Effector CD4-positive, alpha-beta T cell (primary cell): Measurements from ENCODE around the gene RXRA.

ENCODE experiments used
- DNase-seq: peaks from one replicate; pipeline ENCODE4 v3.0.0-alpha.2; 2020

Gene RXRA

DNA sequence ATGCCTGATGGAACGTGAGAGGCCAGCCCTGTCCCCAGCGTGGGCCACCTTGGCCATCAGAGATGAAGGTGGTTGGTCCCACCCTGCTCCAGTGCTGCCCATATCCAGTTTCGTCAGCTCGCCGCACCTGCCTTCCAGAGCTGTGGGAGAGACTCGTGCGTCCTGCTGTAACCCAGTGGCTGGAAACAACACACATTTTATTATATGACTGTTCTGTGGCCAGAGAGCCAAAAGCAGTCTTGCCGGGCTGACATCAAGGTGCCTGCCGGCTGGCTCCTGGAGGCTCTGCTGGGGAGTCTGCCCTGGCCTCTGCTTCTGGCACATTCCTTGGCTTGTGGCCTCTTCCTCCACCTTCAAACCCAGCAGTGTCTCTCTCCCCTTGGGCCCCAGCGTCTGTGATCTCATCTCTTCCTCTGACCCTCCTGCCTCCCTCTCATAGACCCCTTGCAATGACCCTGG lies 94.7 kb downstream of the RXRA start:
- DNase-seq, result no peak

DNA sequence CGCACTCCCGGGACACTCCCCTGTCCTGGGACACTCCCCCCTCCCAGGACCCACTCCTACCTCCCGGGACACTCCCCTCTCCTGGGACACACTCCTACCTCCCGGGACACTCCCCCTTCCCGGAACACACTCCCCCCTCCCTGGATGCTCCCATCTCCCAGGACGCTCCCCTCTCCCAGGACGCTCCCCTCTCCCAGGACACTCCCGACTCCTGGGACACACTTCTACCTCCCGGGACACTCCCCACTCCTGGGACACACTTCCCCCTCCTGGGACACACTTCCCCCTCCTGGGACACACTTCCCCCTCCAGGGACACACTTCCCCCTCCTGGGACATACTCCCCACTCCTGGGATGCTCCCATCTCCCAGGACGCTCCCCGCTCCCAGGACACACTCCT lies 95.6 kb downstream of the RXRA start:
- DNase-seq, result no peak

DNA sequence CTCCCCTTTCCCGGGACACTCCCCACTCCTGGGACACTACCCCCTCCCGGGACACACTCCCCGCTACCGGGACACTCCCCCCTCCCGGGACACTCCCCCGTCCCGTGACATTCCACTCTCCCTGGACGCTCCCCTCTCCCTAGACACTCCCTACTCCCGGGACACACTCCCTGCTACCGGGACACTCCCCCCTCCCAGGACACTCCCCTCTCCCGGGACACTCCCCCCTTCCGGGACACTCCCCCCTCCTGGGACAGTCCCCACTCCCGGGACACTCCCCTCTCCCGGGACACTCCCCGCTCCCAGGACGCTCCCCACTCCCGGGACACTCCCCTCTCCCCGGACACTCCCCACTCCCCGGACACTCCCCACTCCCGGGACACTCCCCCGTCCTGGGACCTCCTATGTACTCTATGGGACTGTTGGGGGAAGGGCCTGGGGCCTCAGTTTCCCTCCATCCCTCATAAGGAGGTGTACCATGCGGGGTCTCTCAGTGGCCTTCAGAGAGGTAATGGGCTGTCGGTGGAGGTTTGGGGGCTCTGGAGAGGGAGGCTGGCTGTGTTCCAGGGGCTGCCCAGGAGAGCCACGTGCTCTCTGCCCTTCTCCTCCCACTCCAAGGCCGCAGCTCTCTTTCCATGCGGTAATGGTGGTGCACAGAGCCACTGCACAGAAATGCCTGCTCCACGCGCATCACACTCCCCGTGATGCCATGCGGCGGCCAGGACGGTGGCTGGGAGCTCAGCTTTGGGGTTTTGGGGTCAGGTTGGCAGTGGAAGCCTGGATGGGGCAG lies 96.2 kb downstream of the RXRA start:
- DNase-seq, result no peak

DNA sequence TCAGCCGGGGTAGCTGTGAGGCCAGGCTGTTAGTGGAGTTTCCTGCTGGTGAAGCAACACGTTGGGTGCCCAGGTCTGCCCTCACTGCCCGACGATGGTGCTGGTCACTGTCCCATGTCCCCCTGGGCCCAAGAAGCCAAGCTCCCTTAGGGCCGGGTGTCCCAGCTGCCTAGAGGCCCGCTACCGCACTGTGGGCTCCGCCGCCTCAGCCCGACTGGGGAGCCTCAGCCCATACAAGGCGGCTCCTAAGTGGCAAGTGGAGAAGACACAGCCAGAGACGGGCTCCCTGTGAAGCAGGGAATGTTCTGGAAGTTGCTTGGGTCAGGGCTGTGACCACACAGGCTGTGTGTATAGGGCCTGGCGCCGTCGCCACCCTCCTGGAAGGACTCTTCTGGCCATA lies 96.9 kb downstream of the RXRA start:
- no peak for DNase-seq

DNA sequence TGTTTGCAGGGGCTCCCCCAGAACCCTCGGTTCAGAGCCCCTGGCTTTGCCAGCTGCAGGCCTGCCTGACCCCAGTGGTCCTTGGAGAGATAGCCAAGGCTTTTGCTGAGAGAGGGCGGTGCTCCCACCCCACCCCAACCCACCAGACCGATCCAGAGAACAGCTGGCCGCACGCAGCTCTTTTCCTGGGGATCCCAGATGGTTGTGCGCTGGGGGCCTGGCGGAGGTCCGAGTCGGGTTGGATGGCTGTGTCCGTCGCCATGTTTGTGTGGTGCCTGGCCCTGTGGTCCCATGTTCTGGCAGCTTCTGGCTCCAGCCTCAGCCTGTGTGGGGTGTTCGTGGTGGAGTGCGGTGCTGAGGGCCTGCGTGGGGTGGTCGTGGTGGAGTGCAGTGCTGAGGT lies 97.5 kb downstream of the RXRA start:
- no peak for DNase-seq

DNA sequence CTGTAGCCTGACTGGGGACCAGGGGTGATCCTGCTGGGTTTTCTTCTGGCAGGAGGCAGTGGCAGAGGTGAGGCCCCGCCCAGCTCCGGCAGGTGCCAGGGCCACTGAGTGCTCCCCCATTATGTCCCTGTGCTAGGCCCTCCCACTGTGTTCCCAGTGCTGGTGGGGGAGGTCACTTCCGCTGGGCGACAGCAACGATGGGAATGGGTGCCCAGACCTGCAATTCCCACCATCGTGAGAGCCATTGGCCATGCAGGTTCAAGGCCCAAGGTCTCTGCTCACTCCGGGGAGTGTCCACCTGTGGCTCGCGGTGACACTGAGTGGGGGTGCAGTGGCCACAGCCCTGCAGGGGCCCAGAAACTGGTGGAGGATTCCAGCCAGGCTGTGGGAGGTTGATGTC lies 98.6 kb downstream of the RXRA start:
- no peak for DNase-seq

DNA sequence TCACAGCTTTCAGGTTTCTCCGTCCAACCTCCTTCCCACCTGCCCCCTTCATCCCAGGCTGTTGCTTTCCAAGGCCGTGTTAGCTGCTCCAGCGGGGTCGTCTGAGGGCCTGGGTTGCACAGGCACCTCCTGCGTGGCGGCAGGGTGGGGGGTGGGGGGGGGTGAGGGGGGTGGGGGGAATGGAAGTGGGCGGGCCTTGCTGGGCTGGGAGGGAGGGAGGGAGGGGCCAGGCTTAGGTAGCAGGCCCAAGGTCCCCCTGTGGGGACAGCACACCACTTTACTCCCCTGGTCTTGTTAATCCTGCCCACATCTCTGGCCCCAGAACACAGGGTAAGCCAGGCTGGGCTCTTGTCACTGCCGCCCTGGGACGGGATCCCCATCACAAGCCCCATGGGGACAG lies 99.1 kb downstream of the RXRA start:
- no peak for DNase-seq

DNA sequence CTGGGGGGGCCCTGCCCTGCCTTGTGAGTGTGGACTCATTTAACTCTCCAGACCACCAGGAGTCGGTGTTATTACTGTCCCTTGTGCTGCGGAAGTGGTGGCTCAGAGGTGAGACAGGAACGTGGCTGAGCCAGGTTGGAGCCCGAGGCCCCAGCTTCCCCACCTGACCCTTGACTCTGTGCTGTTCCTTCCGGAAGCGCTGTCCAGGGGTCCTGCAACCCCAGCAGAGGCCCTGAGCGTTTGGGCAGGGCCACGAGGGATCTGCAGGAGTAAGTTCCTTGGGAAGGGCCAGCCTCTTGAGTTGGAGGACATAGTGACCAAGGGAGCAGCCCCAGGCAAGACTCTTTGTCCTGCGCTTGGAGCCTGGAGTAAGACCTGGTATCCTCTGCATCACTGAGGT lies 99.6 kb downstream of the RXRA start:
- no peak for DNase-seq

DNA sequence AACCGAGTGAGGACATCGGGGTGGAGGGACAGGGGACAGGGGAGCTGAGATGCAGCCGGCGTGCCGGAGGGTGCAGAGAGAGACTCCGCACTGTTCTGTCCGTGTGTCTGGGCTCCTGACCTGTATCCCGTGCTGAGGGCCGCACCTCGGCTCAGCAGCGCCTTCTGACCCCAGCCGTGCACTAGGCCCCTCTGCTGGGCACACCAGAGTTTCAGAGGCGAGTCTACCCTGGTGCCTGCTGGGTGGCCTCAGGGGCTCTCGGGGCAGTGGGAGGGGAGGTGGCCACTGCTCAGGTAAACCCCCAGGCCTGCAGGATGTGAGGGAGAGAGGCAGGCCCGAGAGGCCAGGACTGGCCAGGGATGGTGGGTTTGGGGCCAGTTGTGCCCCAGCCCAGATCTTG lies 100.2 kb downstream of the RXRA start:
- no peak for DNase-seq

DNA sequence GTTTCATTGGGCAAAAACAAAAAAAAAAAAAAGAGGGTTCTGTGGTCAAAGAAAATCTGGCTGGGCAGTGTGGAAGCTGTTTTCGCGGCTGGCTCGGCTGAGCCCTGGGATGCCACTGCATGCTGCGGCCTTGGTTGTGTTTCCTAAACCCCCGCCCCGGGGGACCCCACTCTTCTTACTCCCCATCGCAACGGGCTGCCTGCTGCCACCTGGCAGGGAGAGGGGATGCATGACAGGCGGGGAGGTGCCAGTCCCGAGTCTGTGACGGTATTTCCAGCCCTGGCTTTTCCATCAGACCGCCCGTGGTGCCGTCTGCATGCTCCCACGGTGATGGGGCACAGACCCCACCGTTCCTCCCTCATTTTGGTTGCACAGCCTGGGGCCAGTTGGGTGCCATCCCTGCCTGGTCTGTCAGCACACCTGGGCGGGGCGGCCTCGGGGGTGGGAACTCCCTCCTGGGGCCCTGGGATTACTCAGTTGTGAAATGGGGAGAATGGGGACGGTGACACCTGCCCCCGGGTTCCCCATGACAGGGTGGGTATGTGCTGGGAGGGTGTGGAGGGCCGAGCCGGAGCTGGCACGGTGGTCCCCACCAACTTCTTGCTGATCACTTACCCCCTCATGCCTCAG lies 101.0 kb downstream of the RXRA start:
- DNase-seq, result no peak

DNA sequence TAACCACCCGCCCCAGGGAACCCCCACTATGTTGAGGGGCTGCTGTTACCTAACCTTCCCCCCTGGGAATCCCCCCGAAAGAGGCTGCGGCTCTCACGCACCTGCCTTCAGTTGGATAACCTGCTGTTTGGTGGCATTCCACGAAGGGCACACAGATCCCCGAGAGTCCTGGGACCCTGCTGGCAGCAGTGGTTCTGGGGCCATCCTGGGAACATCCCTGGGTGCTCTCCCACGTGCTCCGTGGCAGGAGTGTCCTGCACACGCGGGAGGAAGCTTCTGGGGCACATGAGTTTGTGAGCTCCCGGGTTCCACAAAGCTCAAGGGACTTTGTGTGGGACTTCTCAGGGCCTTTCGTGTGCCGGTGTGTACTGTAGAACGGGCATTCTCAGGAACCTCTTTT lies 102.3 kb downstream of the RXRA start:
- no peak for DNase-seq

DNA sequence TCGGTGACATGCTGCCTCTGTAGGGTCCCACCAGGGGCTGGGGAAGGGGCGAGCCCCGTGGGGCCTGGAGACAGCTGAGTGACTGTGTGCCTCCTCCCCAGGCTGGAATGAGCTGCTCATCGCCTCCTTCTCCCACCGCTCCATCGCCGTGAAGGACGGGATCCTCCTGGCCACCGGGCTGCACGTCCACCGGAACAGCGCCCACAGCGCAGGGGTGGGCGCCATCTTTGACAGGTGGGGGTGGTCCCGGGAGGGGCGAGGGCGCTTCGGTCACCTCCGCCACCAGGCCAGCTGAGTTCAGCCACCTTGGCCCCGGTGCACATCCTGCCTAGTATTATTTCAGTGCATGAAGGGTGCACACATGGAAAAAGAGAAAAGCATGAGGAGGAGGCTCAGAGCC lies 102.8 kb downstream of the RXRA start:
- no peak for DNase-seq

DNA sequence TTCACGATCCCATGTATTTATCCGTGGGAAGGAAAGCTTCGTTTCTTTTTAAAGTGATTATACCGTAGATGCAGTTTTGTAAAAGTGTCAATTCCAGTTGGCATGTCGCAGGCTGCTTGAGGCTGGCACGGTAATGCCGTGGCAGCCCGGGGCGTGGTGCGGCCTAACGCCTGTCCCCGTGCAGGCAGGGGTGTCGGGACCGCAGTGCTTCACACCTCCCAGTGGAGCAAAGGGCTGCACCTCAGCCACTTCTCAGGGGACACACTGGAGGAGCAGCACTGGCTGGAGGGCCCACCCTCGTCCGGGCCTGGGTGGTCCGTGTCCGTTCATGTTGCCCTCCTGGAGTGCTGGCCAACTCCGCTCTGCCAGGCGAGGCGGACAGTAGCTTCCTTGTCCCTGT lies 103.2 kb downstream of the RXRA start:
- no peak for DNase-seq

DNA sequence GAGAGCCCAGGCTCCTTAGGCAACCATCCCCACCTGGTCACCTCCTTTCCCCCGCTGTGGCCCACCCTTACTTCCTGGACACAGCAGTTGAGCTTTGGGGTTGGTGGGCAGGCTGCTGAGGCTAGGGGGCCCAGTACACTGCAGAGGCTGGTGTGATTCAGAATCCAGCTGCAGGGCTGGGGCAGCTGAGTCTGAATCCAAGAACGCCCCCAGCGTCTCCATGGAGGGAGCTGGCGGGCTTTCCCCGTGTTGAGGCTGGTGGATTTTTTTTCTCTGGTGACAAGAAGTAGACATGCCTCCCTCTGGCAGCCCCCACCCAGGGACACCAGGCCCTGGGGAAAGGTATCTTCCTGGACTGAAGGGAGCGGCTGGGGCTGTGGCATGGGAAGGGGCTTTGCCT lies 104.8 kb downstream of the RXRA start:
- no peak for DNase-seq

DNA sequence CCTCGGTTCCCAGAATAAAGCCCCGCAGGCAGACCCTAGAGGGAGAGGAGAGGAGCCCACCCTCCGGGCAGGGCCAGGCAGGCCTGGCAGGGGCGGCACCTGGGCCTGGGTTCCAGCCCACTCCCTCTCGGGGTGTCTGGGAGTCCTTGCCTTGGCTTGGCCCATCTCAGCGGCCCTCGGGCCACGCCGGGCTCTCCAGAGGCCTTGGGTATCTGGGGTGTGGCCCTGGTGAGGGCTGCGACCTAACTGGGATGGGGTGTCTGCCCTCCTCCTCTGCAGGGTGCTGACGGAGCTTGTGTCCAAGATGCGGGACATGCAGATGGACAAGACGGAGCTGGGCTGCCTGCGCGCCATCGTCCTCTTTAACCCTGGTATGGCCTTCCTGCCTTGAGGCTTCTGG lies 105.4 kb downstream of the RXRA start:
- no peak for DNase-seq

DNA sequence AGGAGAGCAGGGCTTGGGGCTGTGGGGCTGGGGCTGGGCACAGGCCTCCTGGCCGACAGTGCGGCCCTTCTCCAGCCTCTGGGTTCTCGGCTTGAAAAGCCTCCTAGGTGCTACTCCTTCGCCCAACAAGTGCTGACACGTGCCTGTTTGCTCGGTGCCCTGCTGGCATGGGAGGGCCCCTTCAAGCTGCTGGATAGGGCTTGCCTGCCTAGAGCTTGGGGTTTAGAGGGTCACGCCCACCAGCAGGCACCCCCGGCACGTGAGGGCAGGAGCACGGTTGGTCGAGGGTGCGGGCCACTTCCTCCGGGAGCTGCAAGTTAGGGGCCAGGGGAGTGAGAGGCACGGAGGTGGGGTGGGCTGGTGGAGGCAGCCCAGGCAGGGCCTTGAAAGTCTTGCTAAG lies 106.2 kb downstream of the RXRA start:
- DNase-seq, result no peak

DNA sequence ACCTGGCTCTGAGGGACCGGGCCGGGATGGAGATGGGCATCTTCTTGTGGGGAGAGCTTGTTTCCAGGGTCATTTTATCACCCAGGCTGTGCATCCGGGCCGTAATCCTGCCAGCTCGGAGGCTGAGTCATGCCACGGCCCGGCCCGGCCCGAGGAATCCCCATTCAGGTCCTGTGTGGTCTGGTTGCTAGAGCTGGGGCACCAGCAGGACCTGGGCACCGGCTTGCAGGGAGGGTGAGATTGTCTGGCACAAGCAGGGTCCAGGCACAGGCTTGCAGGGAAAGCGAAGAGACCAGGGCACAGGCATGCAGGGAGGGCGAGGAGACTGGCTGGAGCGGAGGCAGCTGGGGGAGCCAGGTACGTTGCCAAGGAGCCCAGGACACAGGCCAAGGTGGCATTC lies 106.8 kb downstream of the RXRA start:
- no peak for DNase-seq

DNA sequence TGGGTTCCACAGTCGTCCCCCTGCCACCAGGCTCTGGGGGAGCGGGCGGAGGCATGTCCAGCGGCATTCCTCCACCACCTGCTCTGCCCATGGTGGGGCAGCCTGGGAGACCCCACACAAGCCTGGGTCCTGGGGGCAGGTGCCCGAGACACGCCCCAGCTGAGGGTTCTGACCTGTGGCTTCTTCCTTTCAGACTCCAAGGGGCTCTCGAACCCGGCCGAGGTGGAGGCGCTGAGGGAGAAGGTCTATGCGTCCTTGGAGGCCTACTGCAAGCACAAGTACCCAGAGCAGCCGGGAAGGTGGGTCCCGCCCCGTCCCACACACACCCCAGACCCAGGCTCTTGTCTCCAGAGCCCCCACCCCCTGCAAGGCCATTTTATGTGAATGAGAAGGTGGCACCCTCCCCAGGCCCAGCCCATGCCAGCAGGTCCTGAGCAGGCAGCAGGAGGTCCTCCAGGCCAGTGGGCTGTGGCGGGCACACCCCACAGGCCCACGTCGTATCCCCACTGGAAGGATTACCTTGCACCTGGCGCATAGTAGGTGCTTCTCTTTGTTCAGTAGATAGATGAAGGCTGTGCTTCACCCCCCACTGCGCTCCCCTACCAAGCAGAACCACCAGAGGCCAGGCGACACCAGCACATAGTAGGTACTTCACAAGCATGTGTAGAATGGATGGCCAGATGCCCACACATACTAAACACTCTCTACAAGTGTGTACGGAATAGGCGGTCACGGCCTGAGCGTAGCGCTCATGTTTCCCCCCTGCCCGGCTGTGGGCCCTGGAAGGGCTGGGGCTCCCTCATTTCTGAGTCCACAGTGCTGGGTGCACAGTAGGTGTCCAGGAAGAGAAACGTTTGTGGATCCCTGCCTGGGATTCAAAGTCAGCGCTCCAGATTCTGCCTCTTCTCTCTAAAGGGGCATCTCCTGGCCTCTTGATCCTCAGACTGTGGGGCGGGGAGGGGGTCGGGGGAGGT lies 107.9 kb downstream of the RXRA start:
- no peak for DNase-seq

DNA sequence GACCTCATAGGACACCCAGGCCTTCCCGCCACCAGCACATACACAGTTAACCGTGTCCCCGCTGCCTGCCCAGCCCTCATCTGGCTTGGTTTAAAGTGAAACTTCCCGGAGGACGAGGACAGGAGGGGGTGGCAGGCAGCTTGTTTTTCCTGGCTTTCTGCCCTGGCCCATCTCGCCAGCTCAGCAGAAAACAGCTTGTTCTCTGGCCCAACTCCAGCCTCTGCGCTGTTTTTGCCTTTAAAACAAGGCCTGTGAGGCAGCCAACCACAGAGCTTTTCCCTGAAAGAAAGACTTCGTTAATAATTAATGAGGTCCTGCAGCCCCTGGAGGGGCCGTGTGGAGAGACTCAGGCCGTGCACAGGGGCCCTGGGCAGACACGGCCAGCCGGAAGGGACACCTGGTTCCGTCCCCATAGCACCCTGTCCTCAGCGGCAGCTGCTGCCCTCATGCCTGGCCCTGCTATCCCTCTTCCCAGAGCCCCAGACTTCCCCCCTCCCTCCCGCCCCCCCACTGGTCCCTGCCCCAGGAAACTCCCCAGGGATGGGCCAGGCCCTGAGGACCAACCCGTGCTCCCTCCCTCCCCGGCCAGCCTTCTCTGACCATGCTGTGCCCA lies 108.7 kb downstream of the RXRA start:
- DNase-seq, result no peak

DNA sequence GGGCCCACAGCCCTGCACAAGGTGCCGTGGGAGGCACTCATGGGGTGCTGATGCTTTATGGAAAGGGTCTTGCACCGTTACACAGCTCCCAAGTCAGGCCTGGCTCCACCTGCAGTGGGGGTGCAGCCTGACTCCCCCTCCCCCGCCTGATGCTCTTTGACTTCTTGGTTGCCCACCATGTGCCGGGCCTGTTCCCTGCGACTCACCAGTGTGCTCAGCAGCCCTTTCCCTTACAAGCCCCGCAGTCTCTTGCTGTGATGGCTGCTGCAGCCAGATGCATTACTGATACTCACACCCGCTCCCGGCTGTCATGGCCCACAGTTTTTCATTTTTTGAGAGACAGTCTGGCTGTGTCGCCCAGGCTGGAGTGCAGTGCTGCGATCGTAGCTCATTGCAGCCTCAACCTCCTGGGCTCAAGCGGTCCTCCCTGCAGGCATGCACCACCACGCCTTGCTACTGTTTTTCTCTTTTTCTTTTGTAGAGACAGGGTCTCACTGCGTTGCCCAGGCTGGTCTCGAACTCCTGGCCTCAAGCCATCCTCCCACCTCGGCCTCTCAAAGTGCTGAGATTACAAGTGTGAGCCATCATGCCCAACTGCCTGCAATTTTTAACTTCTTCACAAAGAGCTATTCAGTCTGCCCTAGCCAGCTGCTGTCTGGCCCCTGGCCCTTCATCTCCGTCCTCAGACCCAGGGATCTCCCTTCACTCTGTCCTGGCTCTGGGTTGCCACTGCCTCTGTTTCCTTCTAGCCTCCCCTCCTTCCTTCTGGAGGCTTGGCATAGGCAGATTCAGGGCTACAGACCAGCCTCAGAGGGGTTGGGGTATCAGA lies 109.5 kb downstream of the RXRA start:
- DNase-seq, result no peak

DNA sequence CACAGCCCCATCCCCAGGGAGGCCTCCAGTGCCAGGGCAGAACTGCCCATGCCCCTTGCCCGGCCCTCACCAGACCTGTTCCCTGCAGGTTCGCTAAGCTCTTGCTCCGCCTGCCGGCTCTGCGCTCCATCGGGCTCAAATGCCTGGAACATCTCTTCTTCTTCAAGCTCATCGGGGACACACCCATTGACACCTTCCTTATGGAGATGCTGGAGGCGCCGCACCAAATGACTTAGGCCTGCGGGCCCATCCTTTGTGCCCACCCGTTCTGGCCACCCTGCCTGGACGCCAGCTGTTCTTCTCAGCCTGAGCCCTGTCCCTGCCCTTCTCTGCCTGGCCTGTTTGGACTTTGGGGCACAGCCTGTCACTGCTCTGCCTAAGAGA lies 110.1 kb downstream of the RXRA start:
- DNase-seq, result no peak

DNA sequence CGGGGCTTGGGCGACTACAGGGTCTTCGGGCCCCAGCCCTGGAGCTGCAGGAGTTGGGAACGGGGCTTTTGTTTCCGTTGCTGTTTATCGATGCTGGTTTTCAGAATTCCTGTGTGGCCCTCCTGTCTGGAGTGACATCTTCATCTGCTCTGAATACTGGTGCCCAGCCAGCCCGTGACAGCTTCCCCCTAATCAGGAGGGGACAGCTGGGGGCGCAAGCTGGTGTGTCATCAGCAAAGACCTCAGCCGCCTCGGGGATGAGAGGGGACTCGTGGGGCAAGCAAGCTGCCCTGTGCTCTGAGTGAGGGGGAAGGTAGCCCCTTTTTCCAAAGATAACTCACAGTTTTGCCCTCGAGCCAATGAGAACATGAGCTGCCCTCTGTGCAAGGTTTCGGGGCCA lies 110.7 kb downstream of the RXRA start:
- DNase-seq, result no peak
